ENCODE data around the gene ZBTB40.

DNA sequence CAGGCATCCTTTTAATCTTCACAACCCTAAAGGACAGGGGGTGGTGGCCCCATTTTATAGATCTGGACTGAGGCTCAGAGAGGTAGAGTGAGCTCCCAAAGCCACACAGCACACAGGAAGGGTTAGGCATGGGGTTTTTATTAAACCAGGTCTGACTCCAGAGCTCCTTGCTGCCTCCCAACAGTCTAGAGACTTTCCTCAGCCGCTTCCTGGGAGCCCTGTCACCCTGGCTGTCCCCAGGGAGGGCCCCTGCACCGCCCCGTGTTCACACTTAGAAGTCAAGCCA lies 103.7 kb downstream of the ZBTB40 start:
- TF ChIP-seq, protein P1, sequence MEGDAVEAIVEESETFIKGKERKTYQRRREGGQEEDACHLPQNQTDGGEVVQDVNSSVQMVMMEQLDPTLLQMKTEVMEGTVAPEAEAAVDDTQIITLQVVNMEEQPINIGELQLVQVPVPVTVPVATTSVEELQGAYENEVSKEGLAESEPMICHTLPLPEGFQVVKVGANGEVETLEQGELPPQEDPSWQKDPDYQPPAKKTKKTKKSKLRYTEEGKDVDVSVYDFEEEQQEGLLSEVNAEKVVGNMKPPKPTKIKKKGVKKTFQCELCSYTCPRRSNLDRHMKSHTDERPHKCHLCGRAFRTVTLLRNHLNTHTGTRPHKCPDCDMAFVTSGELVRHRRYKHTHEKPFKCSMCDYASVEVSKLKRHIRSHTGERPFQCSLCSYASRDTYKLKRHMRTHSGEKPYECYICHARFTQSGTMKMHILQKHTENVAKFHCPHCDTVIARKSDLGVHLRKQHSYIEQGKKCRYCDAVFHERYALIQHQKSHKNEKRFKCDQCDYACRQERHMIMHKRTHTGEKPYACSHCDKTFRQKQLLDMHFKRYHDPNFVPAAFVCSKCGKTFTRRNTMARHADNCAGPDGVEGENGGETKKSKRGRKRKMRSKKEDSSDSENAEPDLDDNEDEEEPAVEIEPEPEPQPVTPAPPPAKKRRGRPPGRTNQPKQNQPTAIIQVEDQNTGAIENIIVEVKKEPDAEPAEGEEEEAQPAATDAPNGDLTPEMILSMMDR (IDR thresholded peaks at IDR 0.05; ENCODE audit: insufficient read depth, low read length, poor library complexity, severe bottlenecking): no peak
- TF ChIP-seq EZH2phosphoT487 (conservative IDR thresholded peaks at IDR 0.05; ENCODE audit: low read length): no peak
